DND-41 (cell line): ENCODE results near the gene TMEM175.
"Not testable (repeated sequence)": the region's sequence is repeated elsewhere in the genome, so short reads cannot be mapped to it uniquely, and the experiment has no call there.

Experiments used
- ATAC-seq: fragments of 200-7000 bp; cut with Tn5 transposase; 3 replicates; pipeline ENCODE4 v1.9.1; 2021; ENCODE audit warnings: low read depth; ENCODE audit not compliant: insufficient read depth
- DNase-seq: peaks from one replicate; pipeline ENCODE4 v3.0.0-alpha.2; 2020
- H2AFZ ChIP-seq: 2 replicates; pipeline ENCODE4 v1.6.0; 2012; ENCODE audit warnings: low read depth, low read length
- H3K27ac ChIP-seq: 2 replicates; pipeline ENCODE4 v1.5.1; 2012; ENCODE audit warnings: low read length, inconsistent platforms
- H3K27me3 ChIP-seq: fragments of 200-600 bp; sonication (generic); 2 replicates; pipeline ENCODE4 v1.6.0; 2012; ENCODE audit warnings: low read length, mild to moderate bottlenecking, inconsistent platforms; ENCODE audit not compliant: insufficient read depth, poor library complexity
- H3K36me3 ChIP-seq: 2 replicates; pipeline ENCODE4 v1.5.1; 2012; ENCODE audit warnings: low read length, inconsistent platforms; ENCODE audit not compliant: insufficient read depth
- H3K4me1 ChIP-seq: 2 replicates; pipeline ENCODE4 v1.5.1; 2012; ENCODE audit warnings: mild to moderate bottlenecking, low read length; ENCODE audit not compliant: insufficient read depth
- H3K4me2 ChIP-seq: 2 replicates; pipeline ENCODE4 v1.6.0; 2012; ENCODE audit warnings: mild to moderate bottlenecking, moderate library complexity, low read length, inconsistent platforms; ENCODE audit not compliant: insufficient read depth
- H3K4me3 ChIP-seq, 2 experiments: fragments of 200-600 bp in 1 of 2; shearing (Covaris generic) in 1 of 2; 2 replicates each; pipeline ENCODE4 v1.5.1; 2012 to 2016; ENCODE audit warnings: inconsistent platforms in 2 of 2, low read length in 2 of 2, mild to moderate bottlenecking in 2 of 2, low read depth in 1 of 2, moderate library complexity in 1 of 2
- H3K79me2 ChIP-seq: 2 replicates; pipeline ENCODE4 v1.6.0; 2012; ENCODE audit warnings: low read length, inconsistent platforms; ENCODE audit not compliant: insufficient read depth
- H3K9ac ChIP-seq: 2 replicates; pipeline ENCODE4 v1.6.0; 2012; ENCODE audit warnings: low read depth, mild to moderate bottlenecking, inconsistent platforms, low read length, moderate library complexity
- H3K9me3 ChIP-seq: 2 replicates; pipeline ENCODE4 v1.5.1; 2012; ENCODE audit warnings: low read length, moderate library complexity, mild to moderate bottlenecking, inconsistent platforms; ENCODE audit not compliant: insufficient read depth, severe bottlenecking
- H4K20me1 ChIP-seq: 2 replicates; pipeline ENCODE4 v1.6.0; 2012; ENCODE audit warnings: low read length; ENCODE audit not compliant: insufficient read depth
- CTCF ChIP-seq: IDR thresholded peaks from 2 replicates; pipeline ENCODE4 v1.5.1; 2012; ENCODE audit warnings: borderline replicate concordance, low read length, moderate library complexity, mild to moderate bottlenecking; ENCODE audit not compliant: poor library complexity, severe bottlenecking; ENCODE audit errors: extremely low read depth
- EZH2 ChIP-seq: IDR thresholded peaks from 3 replicates; pipeline ENCODE4 v1.6.1; 2012; ENCODE audit warnings: borderline replicate concordance, low read depth, mild to moderate bottlenecking, moderate library complexity, low read length, inconsistent platforms; ENCODE audit not compliant: severe bottlenecking

Gene TMEM175

GRCh38 chr4:998096-998691 is 65.9 kb downstream of the TMEM175 start:
- Histone ChIP-seq H2AFZ (no peak overlapping the region), H3K4me2 (no peak overlapping the region), H3K79me2 (no peaks in the 10 kb centered on the region), H3K36me3 (no peaks in the 10 kb centered on the region), H3K9ac (no peak overlapping the region), H4K20me1 (peaks cover 11% of the 10 kb centered on the region; the same call in 1 of the 2 replicates), H3K9me3 (no peaks in the 10 kb centered on the region), H3K27ac (no peak overlapping the region), H3K4me3 (no peak overlapping the region), H3K4me1 (no peaks in the 10 kb centered on the region), H3K27me3 (no peaks in the 10 kb centered on the region)
- TF ChIP-seq EZH2, result no peak
- TF ChIP-seq CTCF, result no peak
- DNase-seq, result no peak
- no peak; the same call in 2 of the 3 replicates for ATAC-seq

- H2AFZ ChIP-seq, H3K27me3 ChIP-seq, H3K4me1 ChIP-seq, H3K4me3 ChIP-seq, H3K27ac ChIP-seq, H3K4me2 ChIP-seq, ATAC-seq, H3K79me2 ChIP-seq, DNase-seq, H3K36me3 ChIP-seq, H3K9me3 ChIP-seq, H3K9ac ChIP-seq: not testable (repeated sequence)
- H4K20me1 ChIP-seq, result peaks cover 11% of the 10 kb centered on the region; the same call in 1 of the 2 replicates
Measured at GRCh38 chr4:999240-999863, 67.1 kb downstream of the TMEM175 start.

DNA sequence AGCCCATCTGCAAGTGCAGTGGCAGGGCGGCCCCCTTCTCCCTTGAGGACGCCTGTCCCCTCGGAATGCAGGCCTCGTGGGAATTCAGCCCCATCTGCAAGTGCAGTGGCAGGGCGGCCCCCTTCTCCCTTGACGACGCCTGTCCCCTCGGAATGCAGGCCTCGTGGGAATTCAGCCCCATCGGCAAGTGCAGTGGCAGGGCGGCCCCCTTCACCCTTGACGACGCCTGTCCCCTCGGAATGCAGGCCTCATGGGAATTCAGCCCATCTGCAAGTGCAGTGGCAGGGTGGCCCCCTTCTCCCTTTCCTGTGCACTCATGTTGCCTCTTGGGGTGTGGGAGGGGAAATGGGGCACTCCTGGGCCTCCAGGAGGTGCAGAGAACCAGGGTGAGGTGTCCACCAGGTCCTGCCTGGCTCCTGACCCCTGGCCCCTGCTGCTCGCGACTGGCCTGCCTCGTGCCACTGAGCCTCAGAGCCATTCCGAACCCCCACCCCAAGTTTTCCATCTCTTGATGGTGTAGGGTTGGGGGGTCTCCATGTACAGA is 67.7 kb downstream of the TMEM175 start:
- Histone ChIP-seq H3K4me3 (no peak overlapping the region), H3K4me2 (no peak overlapping the region), H3K27ac (no peak overlapping the region), H3K27me3 (no peaks in the 10 kb centered on the region), H3K4me1 (no peaks in the 10 kb centered on the region), H3K79me2 (no peaks in the 10 kb centered on the region), H2AFZ (no peak overlapping the region), H3K9ac (no peak overlapping the region), H3K9me3 (no peaks in the 10 kb centered on the region), H4K20me1 (peaks cover 11% of the 10 kb centered on the region; the same call in 1 of the 2 replicates), H3K36me3 (no peaks in the 10 kb centered on the region)
- ATAC-seq (no peak), DNase-seq (no peak)
- TF ChIP-seq CTCF (no peak), EZH2 (no peak)

- Histone ChIP-seq H3K27ac (no peak overlapping the region), H3K4me1 (no peaks in the 10 kb centered on the region), H3K36me3 (no peaks in the 10 kb centered on the region), H3K9ac (no peak overlapping the region), H2AFZ (no peak overlapping the region), H3K79me2 (no peaks in the 10 kb centered on the region), H3K9me3 (no peaks in the 10 kb centered on the region), H3K4me3 (no peak overlapping the region), H3K27me3 (no peaks in the 10 kb centered on the region), H4K20me1 (peaks cover 9% of the 10 kb centered on the region; the same call in 1 of the 2 replicates), H3K4me2 (no peak overlapping the region)
- TF ChIP-seq CTCF, result no peak
- TF ChIP-seq EZH2, result no peak
- no peak for DNase-seq
- ATAC-seq, result no peak
Measured at GRCh38 chr4:1000686-1001260, 68.5 kb downstream of the TMEM175 start.
